ENCODE measurements around the gene OR2AT4. TPM values are rescaled to one million over a fixed set of nuclear protein-coding genes. Genes with fewer than 3 reads are reported as not detected.

OR2AT4 gene
- not detected in 2 replicates for total RNA-seq
- polyA plus RNA-seq: not detected in 2 replicates
- polyA plus RNA-seq (2011; cell fraction: cytosol; rRNA removed): not detected in 2 replicates
- polyA plus RNA-seq (2011; cell fraction: nucleus; rRNA removed): not detected in 2 replicates
- polyA plus RNA-seq (2012): not detected in 2 replicates
- 0.05 and 1.00 TPM in 2 replicates for polyA minus RNA-seq
- polyA minus RNA-seq (2011; cell fraction: cytosol; rRNA and poly(A)+ RNA removed): not detected
- polyA minus RNA-seq (2011; cell fraction: nucleus; rRNA and poly(A)+ RNA removed): not detected in 2 replicates
- not detected for Bru-seq, nascent RNA
- BruChase-seq, experiment 1, labeled RNA remaining after a 6-hour chase: not detected
- BruChase-seq, experiment 2, labeled RNA remaining after a 2-hour chase: not detected
- long read RNA-seq: 0 reads

- H4K20me1 ChIP-seq (replicated peaks; ENCODE audit: control insufficient read depth, extremely low read depth, insufficient read depth, low read length): no peaks in the 10 kb centered on the region
- ChIA-PET CTCF (interaction anchor here (1.1 kb wide), 1 partner anchor 65 kb away, joined by 3 read pairs; no protein-coding TSS in a partner anchor), POLR2A (no interaction called here)
- H3K4me2 ChIP-seq (ENCODE audit: insufficient read depth, low read length): no peak within 1 kb of the TSS
- no peak within 1 kb of the TSS for H3K4me3 ChIP-seq (replicated peaks in 1 of 3; ENCODE audit: insufficient read depth in 1 of 3, low read depth in 1 of 3, low read length in 3 of 3)
- no peak within 1 kb of the TSS for H2AFZ ChIP-seq (ENCODE audit: low read depth, low read length)
- H3K9ac ChIP-seq (replicated peaks; ENCODE audit: extremely low read depth, insufficient read depth, low read length): no peak within 1 kb of the TSS
- peaks cover 10 to 13% of the 10 kb centered on the region in 2 experiments for H3K27me3 ChIP-seq (ENCODE audit: control insufficient read depth in 2 of 2, insufficient read depth in 2 of 2, low read length in 2 of 2)
- no peaks in the 10 kb centered on the region for H3K9me1 ChIP-seq (replicated peaks; ENCODE audit: control insufficient read depth, extremely low read depth, insufficient read depth, low read length)
- FAIRE-seq: no peak
- DNase-seq (ENCODE audit: low read depth, low spot score): no peak
- no peaks in the 10 kb centered on the region for H3K9me3 ChIP-seq (replicated peaks; ENCODE audit: control insufficient read depth, insufficient read depth, low read length)
- intact Hi-C loops (cut with micrococcal nuclease): no loop called here
- no peaks in the 10 kb centered on the region for H3K36me3 ChIP-seq (ENCODE audit: control insufficient read depth in 2 of 2, extremely low read depth in 1 of 2, insufficient read depth in 2 of 2, low read length in 2 of 2)
- no peaks in the 10 kb centered on the region for H3K79me2 ChIP-seq (ENCODE audit: control insufficient read depth, insufficient read depth, low read length)
- H3K27ac ChIP-seq (ENCODE audit: insufficient read depth, low read depth, low read length): no peak within 1 kb of the TSS
- no peak for TF ChIP-seq FOS (IDR thresholded peaks at IDR 0.05; ENCODE audit: borderline replicate concordance, insufficient read depth, low read length)
- no peak for TF ChIP-seq MYC (IDR thresholded peaks at IDR 0.05; ENCODE audit: low read depth, low read length)
- TF ChIP-seq POLR2AphosphoS5 (IDR thresholded peaks at IDR 0.05; ENCODE audit: insufficient read depth, low read depth, low read length): no peak
- TF ChIP-seq, protein P1, sequence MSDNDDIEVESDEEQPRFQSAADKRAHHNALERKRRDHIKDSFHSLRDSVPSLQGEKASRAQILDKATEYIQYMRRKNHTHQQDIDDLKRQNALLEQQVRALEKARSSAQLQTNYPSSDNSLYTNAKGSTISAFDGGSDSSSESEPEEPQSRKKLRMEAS (IDR thresholded peaks at IDR 0.05; ENCODE audit: insufficient read depth, insufficient read length): no peak
- TF ChIP-seq POLR2A (IDR thresholded peaks at IDR 0.05; ENCODE audit: low read depth, low read length): no peak
- H3K4me1 ChIP-seq (ENCODE audit: control insufficient read depth, extremely low read depth, insufficient read depth, low read length): no peaks in the 10 kb centered on the region
- dilution Hi-C loops (cut with MboI; ENCODE audit: extremely low pct_ligation_motif_present, low sequenced_read_pairs): no loop called here
- BruUV-seq (replicated peaks): no TSS peak
These were observed at the start of gene OR2AT4 for GRCh38 chr11:75096456-75097172. Gene OR2AT4, minus strand, starts transcription at chr11:75096876.

GRCh38 chr11:75145972-75146519 is 49.4 kb upstream of the OR2AT4 start:
- FAIRE-seq (no peak), DNase-seq (ENCODE audit: low read depth, low spot score) (no peak)
- peaks cover 3 to 21% of the 10 kb centered on the region in 2 experiments for H3K27me3 ChIP-seq (ENCODE audit: control insufficient read depth in 2 of 2, insufficient read depth in 2 of 2, low read length in 2 of 2)
- H3K9me3 ChIP-seq (replicated peaks; ENCODE audit: control insufficient read depth, insufficient read depth, low read length): no peaks in the 10 kb centered on the region
- H3K9me1 ChIP-seq (replicated peaks; ENCODE audit: control insufficient read depth, extremely low read depth, insufficient read depth, low read length): no peaks in the 10 kb centered on the region
- no peak overlapping the region for H3K9ac ChIP-seq (replicated peaks; ENCODE audit: extremely low read depth, insufficient read depth, low read length)
- ChIA-PET CTCF (interaction anchor here (1.1 to 15.2 kb wide), 9 partner anchors 8 to 103 kb away, joined by 3 to 1202 read pairs (median 23); partner anchors contain the start of gene TPBGL), POLR2A (no interaction called here)
- no TSS peak for BruUV-seq (replicated peaks)
- dilution Hi-C loops (cut with MboI; ENCODE audit: extremely low pct_ligation_motif_present, low sequenced_read_pairs): no loop called here
- H3K4me1 ChIP-seq (ENCODE audit: control insufficient read depth, extremely low read depth, insufficient read depth, low read length): peaks cover 16% of the 10 kb centered on the region
- H3K79me2 ChIP-seq (ENCODE audit: control insufficient read depth, insufficient read depth, low read length): no peaks in the 10 kb centered on the region
- TF ChIP-seq EZH2 (IDR thresholded peaks at IDR 0.05; ENCODE audit: borderline replicate concordance, low read depth, low read length, severe bottlenecking): peak; percentile 26
- no peak for TF ChIP-seq GATA2 (IDR thresholded peaks at IDR 0.05; ENCODE audit: insufficient read depth, insufficient read length, low read depth, low read length)
- intact Hi-C loops (cut with micrococcal nuclease): no loop called here
- no peak overlapping the region for H3K4me3 ChIP-seq (replicated peaks in 1 of 3; ENCODE audit: insufficient read depth in 1 of 3, low read depth in 1 of 3, low read length in 3 of 3)
- no peaks in the 10 kb centered on the region for H4K20me1 ChIP-seq (replicated peaks; ENCODE audit: control insufficient read depth, extremely low read depth, insufficient read depth, low read length)
- no peak overlapping the region for H2AFZ ChIP-seq (ENCODE audit: low read depth, low read length)
- no peak overlapping the region for H3K27ac ChIP-seq (ENCODE audit: insufficient read depth, low read depth, low read length)
- no peaks in the 10 kb centered on the region for H3K36me3 ChIP-seq (ENCODE audit: control insufficient read depth in 2 of 2, extremely low read depth in 1 of 2, insufficient read depth in 2 of 2, low read length in 2 of 2)
- no peak overlapping the region for H3K4me2 ChIP-seq (ENCODE audit: insufficient read depth, low read length)
